ENCODE results near the gene DAAM2. TPM values are rescaled to one million over a fixed set of nuclear protein-coding genes. Genes with fewer than 3 reads are reported as not detected.

DAAM2 gene
- total RNA-seq, 2 experiments from 2014 or later: not detected

DNA sequence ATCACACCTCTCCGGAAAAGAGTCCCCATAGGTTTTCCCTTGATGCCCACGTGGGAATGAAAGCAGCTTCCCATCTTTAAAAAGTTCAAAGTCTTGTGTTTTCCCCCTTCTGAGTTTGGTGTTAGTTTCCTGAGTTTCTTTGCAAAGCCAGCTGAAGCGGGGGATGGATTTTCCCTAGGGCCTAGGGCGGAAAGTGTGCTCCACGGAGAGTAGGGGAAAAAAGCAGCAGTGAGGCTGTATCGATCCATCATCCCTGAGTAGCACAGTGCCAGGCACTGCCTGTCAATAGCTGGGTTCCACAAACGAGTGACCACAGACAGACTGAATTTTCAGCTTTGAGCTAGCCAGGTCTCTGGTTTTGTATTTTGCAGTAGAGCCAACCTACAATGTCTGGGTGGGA, 1.3 kb downstream of the DAAM2 start:
- Histone ChIP-seq H3K4me3 (ENCODE audit: low read length) (no peak overlapping the region), H3K4me1 (ENCODE audit: insufficient read depth, low read length) (no peaks in the 10 kb centered on the region), H3K27ac (ENCODE audit: low read depth in 1 of 2, low read length in 2 of 2) (no peak overlapping the region), H3K9me3 (ENCODE audit: control insufficient read depth in 1 of 2, insufficient read depth in 1 of 2, low read length in 2 of 2) (peaks cover 0 to 5% of the 10 kb centered on the region in 2 experiments), H3K27me3 (ENCODE audit: control insufficient read depth in 1 of 2, insufficient read depth in 2 of 2, low read length in 2 of 2) (peaks cover 26 to 40% of the 10 kb centered on the region in 2 experiments), H3K36me3 (ENCODE audit: insufficient read depth, low read length) (no peaks in the 10 kb centered on the region)
- no peak overlapping the region for H3K4me3 Mint-ChIP-seq
- no peaks in the 10 kb centered on the region for H3K36me3 Mint-ChIP-seq (ENCODE audit: low read depth)
- CTCF ChIA-PET: no interaction called here
- ATAC-seq (ENCODE audit: poor library complexity) (no peak), DNase-seq (no peak)
- POLR2A ChIA-PET: no interaction called here
- intact Hi-C loops (cut with DNase I, micrococcal nuclease): no loop called here
- no peaks in the 10 kb centered on the region for H3K9me3 Mint-ChIP-seq
- no peaks in the 10 kb centered on the region for H3K4me1 Mint-ChIP-seq (ENCODE audit: low read depth)
- peaks cover 65% of the 10 kb centered on the region for H3K27me3 Mint-ChIP-seq
- no peak overlapping the region for H3K27ac Mint-ChIP-seq
- TF ChIP-seq CTCF (IDR thresholded peaks at IDR 0.05): no peak

GRCh38 chr6:39794231-39794630, 2.1 kb downstream of the DAAM2 start:
- no peaks in the 10 kb centered on the region for H3K36me3 ChIP-seq (ENCODE audit: insufficient read depth, low read length)
- Mint-ChIP-seq H3K36me3 (ENCODE audit: low read depth) (no peaks in the 10 kb centered on the region), H3K4me1 (ENCODE audit: low read depth) (no peaks in the 10 kb centered on the region), H3K9me3 (no peaks in the 10 kb centered on the region), H3K27ac (no peak overlapping the region), H3K27me3 (peaks cover 58% of the 10 kb centered on the region), H3K4me3 (no peak overlapping the region)
- H3K27me3 ChIP-seq (ENCODE audit: control insufficient read depth in 1 of 2, insufficient read depth in 2 of 2, low read length in 2 of 2): peaks cover 26 to 40% of the 10 kb centered on the region in 2 experiments
- H3K4me3 ChIP-seq (ENCODE audit: low read length): no peak overlapping the region
- ChIA-PET POLR2A (no interaction called here), CTCF (no interaction called here)
- H3K27ac ChIP-seq (ENCODE audit: low read depth in 1 of 2, low read length in 2 of 2): no peak overlapping the region
- no peak for DNase-seq
- H3K4me1 ChIP-seq (ENCODE audit: insufficient read depth, low read length): no peaks in the 10 kb centered on the region
- intact Hi-C loops (cut with DNase I, micrococcal nuclease): no loop called here
- ATAC-seq (ENCODE audit: poor library complexity): no peak
- no peak for TF ChIP-seq CTCF (IDR thresholded peaks at IDR 0.05)
- peaks cover 0 to 5% of the 10 kb centered on the region in 2 experiments for H3K9me3 ChIP-seq (ENCODE audit: control insufficient read depth in 1 of 2, insufficient read depth in 1 of 2, low read length in 2 of 2)

- DNase-seq: no peak
- ChIA-PET POLR2A (no interaction called here), CTCF (no interaction called here)
- Mint-ChIP-seq H3K27me3 (peaks cover 38% of the 10 kb centered on the region), H3K4me1 (ENCODE audit: low read depth) (no peaks in the 10 kb centered on the region), H3K27ac (no peak overlapping the region), H3K9me3 (no peaks in the 10 kb centered on the region), H3K4me3 (no peak overlapping the region), H3K36me3 (ENCODE audit: low read depth) (no peaks in the 10 kb centered on the region)
- H3K27ac ChIP-seq (ENCODE audit: low read depth in 1 of 2, low read length in 2 of 2): no peak overlapping the region
- H3K27me3 ChIP-seq (ENCODE audit: control insufficient read depth in 1 of 2, insufficient read depth in 2 of 2, low read length in 2 of 2): peaks cover 14 to 23% of the 10 kb centered on the region in 2 experiments
- no peak for ATAC-seq (ENCODE audit: poor library complexity)
- intact Hi-C loops (cut with DNase I, micrococcal nuclease): no loop called here
- no peaks in the 10 kb centered on the region for H3K4me1 ChIP-seq (ENCODE audit: insufficient read depth, low read length)
- TF ChIP-seq CTCF (IDR thresholded peaks at IDR 0.05): no peak
- H3K4me3 ChIP-seq (ENCODE audit: low read length): no peak overlapping the region
- H3K9me3 ChIP-seq (ENCODE audit: control insufficient read depth in 1 of 2, insufficient read depth in 1 of 2, low read length in 2 of 2): peaks cover 0 to 4% of the 10 kb centered on the region in 2 experiments
- H3K36me3 ChIP-seq (ENCODE audit: insufficient read depth, low read length): no peaks in the 10 kb centered on the region
These were observed 5.6 kb downstream of the DAAM2 start for GRCh38 chr6:39797751-39798150.
